Endothelial cell of umbilical vein (primary cell): ENCODE results near the gene EPHA4.

Experiments
- EZH2 ChIP-seq: IDR thresholded peaks from 2 replicates; pipeline ENCODE4 v1.6.1; 2012; ENCODE audit warnings: borderline replicate concordance, low read depth, mild to moderate bottlenecking, moderate library complexity, low read length, inconsistent platforms; ENCODE audit not compliant: severe bottlenecking
- GATA2 ChIP-seq: IDR thresholded peaks from 2 replicates; pipeline ENCODE4 v1.7.0; 2011; ENCODE audit warnings: low read depth, mild to moderate bottlenecking, moderate library complexity, mixed read lengths, low read length; ENCODE audit not compliant: insufficient read length, insufficient read depth
- POLR2A ChIP-seq: IDR thresholded peaks from 2 replicates; pipeline ENCODE4 v1.6.1; 2012; ENCODE audit warnings: low read depth, mild to moderate bottlenecking, control low read depth, low read length
- POLR2AphosphoS5 ChIP-seq: IDR thresholded peaks from 2 replicates; pipeline ENCODE4 v1.6.1; 2012; ENCODE audit warnings: low read depth, mild to moderate bottlenecking, control low read depth, low read length, moderate library complexity; ENCODE audit not compliant: insufficient read depth
- TF ChIP-seq, protein P1 (sequence below), 2 donors: IDR thresholded peaks; 1 replicate in 1 of 2; 2 replicates in 1 of 2; pipeline ENCODE4 v1.5.1; 2011; ENCODE audit warnings: low read length in 2 of 2, mild to moderate bottlenecking in 2 of 2, moderate library complexity in 2 of 2, control low read depth in 1 of 2, inconsistent platforms in 1 of 2, low read depth in 1 of 2; ENCODE audit not compliant: insufficient read depth in 1 of 2; ENCODE audit errors: extremely low read depth in 1 of 2
- TF ChIP-seq, protein P2 (sequence below): IDR thresholded peaks from 2 replicates; pipeline ENCODE4 v1.6.1; 2011; ENCODE audit not compliant: insufficient read depth, insufficient read length

DNA sequence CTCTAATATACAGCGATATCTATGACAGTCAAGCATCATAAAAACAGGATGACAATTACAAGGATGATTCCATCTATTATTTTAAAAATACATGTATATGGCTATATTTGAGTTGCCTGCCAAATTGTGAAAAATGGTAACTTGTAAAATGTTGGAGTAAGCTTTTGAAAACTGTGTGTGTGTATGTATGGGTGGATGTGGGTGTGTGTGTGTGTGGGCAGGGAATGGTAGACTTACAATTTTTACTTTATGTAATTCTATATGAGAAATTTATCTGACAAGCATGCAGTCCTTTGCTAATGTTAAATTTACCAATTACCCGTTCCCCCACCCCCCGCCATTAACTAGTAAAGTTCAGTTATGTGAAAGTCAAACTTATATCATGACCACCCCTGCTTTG, 14.0 kb downstream of the EPHA4 start:
- TF ChIP-seq, protein P1, sequence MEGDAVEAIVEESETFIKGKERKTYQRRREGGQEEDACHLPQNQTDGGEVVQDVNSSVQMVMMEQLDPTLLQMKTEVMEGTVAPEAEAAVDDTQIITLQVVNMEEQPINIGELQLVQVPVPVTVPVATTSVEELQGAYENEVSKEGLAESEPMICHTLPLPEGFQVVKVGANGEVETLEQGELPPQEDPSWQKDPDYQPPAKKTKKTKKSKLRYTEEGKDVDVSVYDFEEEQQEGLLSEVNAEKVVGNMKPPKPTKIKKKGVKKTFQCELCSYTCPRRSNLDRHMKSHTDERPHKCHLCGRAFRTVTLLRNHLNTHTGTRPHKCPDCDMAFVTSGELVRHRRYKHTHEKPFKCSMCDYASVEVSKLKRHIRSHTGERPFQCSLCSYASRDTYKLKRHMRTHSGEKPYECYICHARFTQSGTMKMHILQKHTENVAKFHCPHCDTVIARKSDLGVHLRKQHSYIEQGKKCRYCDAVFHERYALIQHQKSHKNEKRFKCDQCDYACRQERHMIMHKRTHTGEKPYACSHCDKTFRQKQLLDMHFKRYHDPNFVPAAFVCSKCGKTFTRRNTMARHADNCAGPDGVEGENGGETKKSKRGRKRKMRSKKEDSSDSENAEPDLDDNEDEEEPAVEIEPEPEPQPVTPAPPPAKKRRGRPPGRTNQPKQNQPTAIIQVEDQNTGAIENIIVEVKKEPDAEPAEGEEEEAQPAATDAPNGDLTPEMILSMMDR (IDR thresholded peaks at IDR 0.05; ENCODE audit: extremely low read depth in 1 of 2, insufficient read depth in 1 of 2, low read depth in 1 of 2, low read length in 2 of 2) = no peak
- TF ChIP-seq POLR2AphosphoS5 (no peak), EZH2 (no peak), POLR2A (no peak), GATA2 (no peak)
- TF ChIP-seq, protein P2, sequence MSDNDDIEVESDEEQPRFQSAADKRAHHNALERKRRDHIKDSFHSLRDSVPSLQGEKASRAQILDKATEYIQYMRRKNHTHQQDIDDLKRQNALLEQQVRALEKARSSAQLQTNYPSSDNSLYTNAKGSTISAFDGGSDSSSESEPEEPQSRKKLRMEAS = no peak
